GM04504 (cell line): ENCODE measurements around the gene SLC7A11.
A peak's percentile ranks its signal among the peaks of the same experiment; 100 is the strongest.
"Not testable (repeated sequence)": the region's sequence is repeated elsewhere in the genome, so short reads cannot be mapped to it uniquely, and the experiment has no call there.

Experiments used
- DNase-seq: peaks from one replicate; pipeline ENCODE4 v3.0.0-alpha.2; 2012; ENCODE audit warnings: low read depth

The SLC7A11 gene

DNA sequence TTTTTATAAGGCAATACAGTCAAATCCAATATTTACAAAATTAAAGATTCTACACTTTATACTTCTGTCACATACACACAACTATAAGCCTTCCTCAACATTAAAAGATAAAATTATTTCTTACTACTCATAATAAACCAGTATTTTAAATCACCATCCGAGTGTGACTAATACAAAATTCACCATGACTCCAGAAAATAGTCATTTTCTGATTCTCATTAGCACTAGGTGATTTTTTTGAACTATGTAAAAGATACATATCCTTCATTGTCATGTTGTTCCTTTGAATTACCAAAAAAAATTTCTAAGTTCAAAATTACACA, 646 bp upstream of the SLC7A11 start:
- DNase-seq: no peak

DNA sequence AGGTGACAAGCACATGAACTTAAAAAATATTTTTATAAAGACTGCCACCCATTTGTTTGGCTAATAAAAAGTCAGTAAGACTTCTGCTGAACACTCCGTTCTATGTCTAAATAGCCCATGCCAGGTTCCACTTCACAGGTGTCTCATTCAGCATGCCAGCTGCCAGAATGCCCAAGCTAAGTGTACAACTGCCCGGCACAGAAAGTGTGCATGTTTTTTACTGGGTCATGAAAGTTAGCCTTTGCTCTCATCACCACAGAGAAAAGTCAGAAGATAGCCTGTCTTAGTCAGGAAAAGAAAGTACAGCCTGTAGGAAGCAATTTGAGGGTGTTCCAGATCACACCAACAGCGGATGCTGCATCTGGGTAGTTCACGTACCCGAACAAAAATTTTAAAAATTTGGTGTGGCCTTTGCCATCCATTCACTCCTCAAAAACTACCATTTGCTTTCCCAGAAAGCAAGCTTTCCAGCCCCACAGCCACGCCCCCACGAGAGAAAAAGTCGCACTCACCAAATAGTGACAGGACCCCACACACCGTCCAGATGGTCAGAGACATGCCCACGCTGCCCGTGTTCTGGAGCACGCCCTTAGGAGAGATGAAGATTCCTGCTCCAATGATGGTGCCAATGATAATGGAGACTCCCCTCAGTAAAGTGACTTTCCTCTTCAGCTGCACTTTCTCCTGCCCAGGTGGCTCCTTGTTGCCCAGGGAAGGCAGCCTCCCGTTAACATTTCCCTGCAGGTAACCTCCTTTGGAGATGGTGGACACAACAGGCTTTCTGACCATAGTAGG, 671 bp downstream of the SLC7A11 start:
- DNase-seq: peak; percentile 52

- no peak for DNase-seq
These were observed 2.7 kb downstream of the SLC7A11 start for GRCh38 chr4:138239491-138239890.

DNA sequence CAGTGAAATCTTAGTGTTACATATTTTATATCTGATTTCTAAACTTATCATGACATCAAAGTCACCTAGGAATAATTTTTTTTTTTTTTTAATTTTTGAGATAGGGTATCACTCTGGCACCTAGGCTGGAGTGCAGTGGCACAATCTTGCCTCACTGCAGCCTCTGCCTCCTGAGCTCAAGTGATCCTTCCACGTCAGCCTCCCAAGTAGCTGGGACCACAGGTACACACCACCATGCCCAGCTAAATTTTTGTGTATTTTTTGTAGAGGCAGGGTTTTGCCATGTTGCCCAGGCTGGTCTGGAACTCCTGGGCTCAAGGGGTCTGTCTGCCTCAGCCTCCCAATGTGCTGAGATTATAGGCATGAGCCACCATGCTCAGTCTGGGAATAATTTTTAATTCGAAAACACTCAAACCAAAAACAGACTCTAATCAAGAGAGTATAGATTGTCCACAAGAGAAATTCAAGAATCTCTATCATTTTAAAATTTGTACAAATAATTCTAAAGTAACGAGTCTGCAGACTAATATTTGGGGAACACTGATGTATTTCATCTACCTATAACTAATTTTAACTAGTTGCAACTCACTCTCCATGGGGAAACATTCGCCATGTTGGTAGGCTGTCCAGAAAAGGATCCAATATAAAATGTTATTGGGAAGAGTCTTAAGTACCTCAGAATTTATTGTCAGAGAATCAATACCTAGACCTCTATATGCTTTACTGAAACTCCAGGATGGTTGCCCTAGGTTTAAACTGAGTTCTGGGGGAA, 3.4 kb downstream of the SLC7A11 start:
- no peak for DNase-seq

GRCh38 chr4:138237132-138237531, 5.0 kb downstream of the SLC7A11 start:
- not testable (repeated sequence) for DNase-seq

DNA sequence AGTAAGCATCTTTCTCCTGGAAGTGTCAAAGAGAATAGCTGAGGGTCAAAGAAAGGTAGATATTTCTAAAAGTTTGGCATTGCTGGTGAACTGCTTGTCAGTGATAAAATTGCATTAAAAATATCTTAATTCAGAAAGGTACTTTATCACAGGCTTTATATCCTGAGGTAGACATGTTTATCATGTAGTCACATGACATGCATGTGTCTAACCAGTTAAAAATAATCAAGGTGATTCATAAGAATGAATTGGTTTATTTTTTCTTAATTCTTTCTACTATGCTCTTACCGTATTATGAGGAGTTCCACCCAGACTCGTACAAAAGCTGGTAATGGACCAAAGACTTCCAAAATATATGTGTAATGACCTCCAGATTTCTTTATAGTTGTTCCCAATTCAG, 6.1 kb downstream of the SLC7A11 start:
- no peak for DNase-seq

- DNase-seq: peak; percentile 90
These were observed 6.7 kb downstream of the SLC7A11 start for GRCh38 chr4:138235419-138235952.

GRCh38 chr4:138234248-138234647, 7.9 kb downstream of the SLC7A11 start:
- no peak for DNase-seq

GRCh38 chr4:138233313-138234034, 8.7 kb downstream of the SLC7A11 start:
- DNase-seq: no peak

- no peak for DNase-seq
These were observed 9.8 kb downstream of the SLC7A11 start for GRCh38 chr4:138232364-138232763.

DNA sequence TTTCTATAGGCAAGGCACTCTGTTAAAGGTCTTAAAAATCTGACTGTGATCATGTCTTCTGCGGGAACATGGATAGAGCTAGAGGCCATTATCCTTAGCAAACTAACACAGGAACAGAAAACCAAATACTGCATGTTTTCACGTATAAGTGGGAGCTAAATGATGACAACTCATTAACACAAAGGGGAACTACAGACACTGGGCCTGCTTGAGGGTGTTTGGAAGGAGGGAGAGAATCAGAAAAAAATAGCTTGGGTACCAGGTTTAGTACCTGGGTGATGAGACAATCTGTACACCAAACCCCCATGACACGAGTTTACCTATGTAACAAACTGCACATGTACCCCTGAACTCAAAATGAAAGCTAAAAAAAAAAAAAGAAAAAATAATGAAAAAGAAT, 12.1 kb downstream of the SLC7A11 start:
- DNase-seq: no peak

DNA sequence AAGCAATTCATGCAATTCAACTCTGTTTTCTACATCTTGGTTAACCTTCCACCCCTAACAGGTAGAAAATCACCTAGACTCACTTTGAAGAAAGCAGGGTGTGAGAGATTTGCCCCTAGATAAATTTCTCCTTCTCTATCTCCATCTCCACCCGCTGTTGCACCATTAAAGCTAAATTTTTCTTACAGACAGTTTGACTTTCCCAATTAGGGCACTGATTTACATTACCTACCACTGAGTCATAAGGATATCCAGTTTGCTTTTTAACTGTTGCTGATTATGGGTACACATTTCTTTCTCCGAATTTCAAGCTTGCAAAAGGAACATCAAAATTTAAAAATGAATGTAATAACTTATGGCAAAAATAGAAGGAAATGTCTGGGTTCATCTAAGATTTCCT, 13.0 kb downstream of the SLC7A11 start:
- no peak for DNase-seq

- no peak for DNase-seq
These were observed 15.8 kb downstream of the SLC7A11 start for GRCh38 chr4:138226351-138226750.

DNA sequence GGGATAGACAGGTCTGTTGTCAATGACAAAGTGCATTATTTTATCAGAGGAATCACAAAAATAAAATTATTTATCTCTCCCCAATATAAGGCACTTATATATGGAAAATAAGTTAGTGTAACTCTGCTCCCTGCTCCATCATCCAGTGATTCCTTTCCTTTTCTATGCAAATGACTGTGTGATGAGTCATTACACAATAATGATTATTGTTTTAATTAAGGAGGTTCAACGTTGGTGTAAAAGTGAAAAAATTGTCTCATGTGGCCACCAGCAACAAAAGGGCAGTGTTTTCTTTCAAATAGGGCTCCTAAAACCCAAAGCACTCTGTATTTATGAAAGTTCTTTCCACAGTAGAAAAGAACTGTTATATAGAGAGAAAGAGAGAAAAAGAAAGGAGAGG, 16.7 kb downstream of the SLC7A11 start:
- no peak for DNase-seq

DNA sequence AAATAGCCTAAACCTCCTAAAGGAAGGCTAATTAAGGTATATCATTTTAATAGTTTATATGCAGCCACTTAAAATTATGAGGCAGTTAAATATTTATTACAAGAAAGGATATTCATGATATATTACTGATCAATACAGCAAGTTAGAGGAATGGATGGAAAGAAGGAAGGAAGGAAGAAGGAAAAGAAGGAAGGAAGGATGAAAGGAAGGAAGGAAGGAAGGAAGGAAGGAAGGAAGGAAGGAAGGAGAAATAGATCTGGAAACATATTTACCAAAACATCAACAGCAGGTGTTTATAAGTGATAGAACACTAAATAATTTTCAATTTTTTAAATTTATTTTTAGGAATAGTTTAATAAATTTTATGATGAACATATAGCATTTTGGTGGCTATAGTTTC, 17.5 kb downstream of the SLC7A11 start:
- no peak for DNase-seq

- DNase-seq: no peak
These were observed 18.8 kb downstream of the SLC7A11 start for GRCh38 chr4:138223231-138223910.

DNA sequence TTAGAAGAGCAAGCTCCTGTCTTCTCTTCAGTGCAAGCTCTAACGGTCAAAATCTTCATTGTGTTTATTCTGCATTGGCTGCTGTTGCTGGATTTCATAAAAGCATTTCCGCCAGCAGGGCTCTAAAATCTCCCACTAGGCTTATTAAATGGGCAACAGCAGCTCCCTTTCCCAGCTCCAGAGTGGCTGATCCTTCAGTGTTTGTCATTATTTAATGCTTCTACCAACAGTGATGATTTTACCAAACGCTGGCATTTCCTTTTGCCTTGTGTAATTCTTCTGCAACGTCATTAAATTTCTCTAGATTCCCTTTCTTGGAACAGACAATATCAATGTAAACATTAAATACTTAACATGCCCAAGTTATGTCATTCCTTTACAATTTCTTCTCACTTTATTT, 20.1 kb downstream of the SLC7A11 start:
- peak; percentile 81 for DNase-seq

GRCh38 chr4:138218976-138219375, 23.2 kb downstream of the SLC7A11 start:
- DNase-seq: no peak

DNA sequence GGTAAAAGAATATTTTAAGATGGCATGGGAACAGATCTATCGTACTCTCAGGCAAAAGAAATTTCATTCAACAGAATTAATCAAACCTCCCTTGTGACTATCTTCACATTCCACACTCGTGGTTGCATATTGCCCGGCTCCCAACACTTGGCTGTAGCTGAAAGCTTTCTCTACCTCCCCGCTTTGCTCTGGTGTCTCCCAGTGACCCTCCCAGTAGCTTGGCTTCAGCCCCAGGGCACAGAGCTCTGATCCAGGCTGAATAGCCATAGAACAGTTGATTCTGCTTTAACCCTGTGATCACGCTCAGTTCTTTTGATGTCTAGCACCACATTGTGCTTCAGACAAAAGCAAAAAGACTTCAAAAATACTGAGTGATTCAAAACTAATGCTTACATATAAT, 24.6 kb downstream of the SLC7A11 start:
- DNase-seq: no peak

- DNase-seq: no peak
These were observed 25.8 kb downstream of the SLC7A11 start for GRCh38 chr4:138216272-138216867.

GRCh38 chr4:138210576-138210975, 31.6 kb downstream of the SLC7A11 start:
- DNase-seq: not testable (repeated sequence)

GRCh38 chr4:138209094-138209493, 33.1 kb downstream of the SLC7A11 start:
- DNase-seq: no peak
